HCT116 (cell line): ENCODE data around the gene SRSF2. TPM values are rescaled to one million over a fixed set of nuclear protein-coding genes. Genes with fewer than 3 reads are reported as not detected.

Experiments used
- ATAC-seq: fragments of 200-7000 bp; cut with Tn5 transposase; 2 replicates; pipeline ENCODE4 v1.9.1; 2020; ENCODE audit warnings: mild to moderate bottlenecking, moderate library complexity
- BruUV-seq: library from RNA; stranded (reverse); fragments of 400-500 nt; replicated peaks from 2 replicates; lab custom pipeline; 2021; lab: Mats Ljungman, UMichigan
- CTCF ChIA-PET: fragments of 300-600 bp; sonication (Branson Sonifier 250); formaldehyde crosslinking; loops from one replicate; lab custom pipeline; 2021; ENCODE audit warnings: antibody characterized with exemption; lab: Charles Lee
- POLR2A ChIA-PET: fragments of 300-600, 350-600 bp; sonication (Branson Sonifier 250); formaldehyde crosslinking; loops from one replicate; lab custom pipeline; 2021; ENCODE audit warnings: antibody characterized with exemption; lab: Charles Lee
- RAD21 ChIA-PET, 2 experiments: fragments of 300-600 bp; sonication (Branson Sonifier 250); formaldehyde crosslinking; loops; one replicate each; lab custom pipeline; 2023; ENCODE audit warnings: low total read pairs in 2 of 2; ENCODE audit not compliant: uncharacterized antibody in 2 of 2, unreplicated experiment in 2 of 2, low non-redundant PET in 1 of 2; lab: Charles Lee
- DNase-seq: peaks from one replicate; pipeline ENCODE4 v3.0.0-alpha.2; 2010; ENCODE audit warnings: low read depth, low spot score
- H2AFZ ChIP-seq: fragments of 200-600 bp; shearing (Covaris generic), sonication (generic); 2 replicates; pipeline ENCODE4 v1.6.1; 2017; ENCODE audit warnings: low read depth, mixed run types, mixed read lengths, antibody characterized with exemption, low read length; ENCODE audit not compliant: poor library complexity, severe bottlenecking
- H3K27ac ChIP-seq: 2 replicates; pipeline ENCODE4 v1.5.1; 2012; ENCODE audit warnings: low read depth, low read length
- H3K27me3 ChIP-seq: fragments of 200-600 bp; sonication (generic); 2 replicates; pipeline ENCODE4 v1.6.1; 2016; ENCODE audit warnings: mixed run types, low read length, mixed read lengths; ENCODE audit not compliant: insufficient read depth
- H3K36me3 ChIP-seq, 2 experiments: fragments of 200-500 bp in 1 of 2; fragments of 200-600 bp in 1 of 2; sonication (Bioruptor generic) in 1 of 2; sonication (generic) in 1 of 2; 2 replicates each; pipeline versions ENCODE4 v1.5.1 to v1.6.1; 2014 to 2016; ENCODE audit warnings: low read length in 2 of 2, inconsistent platforms in 1 of 2, mixed read lengths in 1 of 2, mixed run types in 1 of 2; ENCODE audit not compliant: insufficient read depth in 2 of 2, control insufficient read depth in 1 of 2
- H3K4me1 ChIP-seq, 2 experiments: fragments of 200-600 bp in 1 of 2; sonication (generic) in 1 of 2; 2 replicates each; pipeline versions ENCODE4 v1.5.1 to v1.6.1; 2012 to 2017; ENCODE audit warnings: low read length in 2 of 2, inconsistent platforms in 1 of 2, mild to moderate bottlenecking in 1 of 2, mixed read lengths in 1 of 2, mixed run types in 1 of 2, moderate library complexity in 1 of 2; ENCODE audit not compliant: insufficient read depth in 2 of 2, control insufficient read depth in 1 of 2
- H3K4me2 ChIP-seq: fragments of 200-600 bp; sonication (generic); 2 replicates; pipeline ENCODE4 v1.6.1; 2017; ENCODE audit warnings: mixed run types, low read length, mixed read lengths
- H3K4me3 ChIP-seq, 2 experiments: fragments of 200-600 bp in 1 of 2; sonication (generic) in 1 of 2; replicated peaks in 1 of 2; 2 replicates each; pipeline ENCODE4 v1.5.1; 2011 to 2016; ENCODE audit warnings: low read length in 2 of 2, control low read depth in 1 of 2, low read depth in 1 of 2, mild to moderate bottlenecking in 1 of 2, mixed read lengths in 1 of 2, mixed run types in 1 of 2
- H3K79me2 ChIP-seq: fragments of 200-600 bp; sonication (generic); 2 replicates; pipeline ENCODE4 v1.6.1; 2017; ENCODE audit warnings: mild to moderate bottlenecking, mixed run types, low read length, moderate library complexity, mixed read lengths; ENCODE audit not compliant: insufficient read depth
- H3K9ac ChIP-seq: fragments of 200-600 bp; sonication (generic); 2 replicates; pipeline ENCODE4 v1.6.1; 2016; ENCODE audit warnings: low read length, mixed read lengths
- H3K9me2 ChIP-seq: fragments of 200-600 bp; sonication (generic), shearing (Covaris generic); 2 replicates; pipeline ENCODE4 v1.6.1; 2017; ENCODE audit warnings: mixed run types, mild to moderate bottlenecking, moderate library complexity; ENCODE audit not compliant: insufficient read depth
- H3K9me3 ChIP-seq, 2 experiments: fragments of 200-500 bp in 1 of 2; fragments of 200-600 bp in 1 of 2; sonication (Bioruptor generic) in 1 of 2; sonication (generic) in 1 of 2; 2 replicates each; pipeline ENCODE4 v1.6.1; 2014 to 2017; ENCODE audit warnings: low read length in 2 of 2, mixed read lengths in 2 of 2, inconsistent platforms in 1 of 2, low read depth in 1 of 2, mild to moderate bottlenecking in 1 of 2, mixed run types in 1 of 2, moderate library complexity in 1 of 2; ENCODE audit not compliant: control insufficient read depth in 1 of 2, insufficient read depth in 1 of 2
- H4K20me1 ChIP-seq: fragments of 200-600 bp; sonication (generic), shearing (Covaris generic); 2 replicates; pipeline ENCODE4 v1.6.1; 2017; ENCODE audit warnings: mixed run types, mild to moderate bottlenecking, moderate library complexity; ENCODE audit not compliant: insufficient read depth
- CBX3 ChIP-seq: IDR thresholded peaks from 2 replicates; pipeline ENCODE4 v1.6.1; 2012; ENCODE audit warnings: low read depth
- ELF1 ChIP-seq: IDR thresholded peaks from 2 replicates; pipeline ENCODE4 v1.6.1; 2012; ENCODE audit warnings: low read depth, borderline replicate concordance
- POLR2A ChIP-seq: IDR thresholded peaks from 2 replicates; pipeline ENCODE4 v1.7.0; 2011; ENCODE audit warnings: borderline replicate concordance; ENCODE audit not compliant: insufficient read depth, insufficient read length; ENCODE audit errors: extremely low read depth
- POLR2AphosphoS5 ChIP-seq: IDR thresholded peaks from 2 replicates; pipeline ENCODE4 v1.6.1; 2011; ENCODE audit warnings: mild to moderate bottlenecking, low read depth, low read length, moderate library complexity
- RAD21 ChIP-seq: IDR thresholded peaks from 2 replicates; pipeline ENCODE4 v1.6.1; 2012; ENCODE audit warnings: low read depth, mild to moderate bottlenecking
- SIN3A ChIP-seq: IDR thresholded peaks from 2 replicates; pipeline ENCODE4 v1.6.1; 2012; ENCODE audit warnings: low read depth
- SRF ChIP-seq: IDR thresholded peaks from 2 replicates; pipeline ENCODE4 v1.6.1; 2012; ENCODE audit warnings: low read depth
- TCF7L2 ChIP-seq: IDR thresholded peaks from 2 replicates; pipeline ENCODE4 v1.7.0; 2011; ENCODE audit warnings: borderline replicate concordance, inconsistent platforms; ENCODE audit not compliant: insufficient read depth, insufficient read length; ENCODE audit errors: extremely low read depth
- YY1 ChIP-seq: IDR thresholded peaks from 2 replicates; pipeline ENCODE4 v1.6.1; 2011; ENCODE audit warnings: low read length, low read depth, moderate library complexity, mild to moderate bottlenecking; ENCODE audit not compliant: insufficient replicate concordance; ENCODE audit errors: extremely low read depth
- intact Hi-C: fragments of 100-400 bp; cut with micrococcal nuclease; formaldehyde crosslinking; loops from 2 replicates; pipeline ENCODE4 v1.10.0; 2022
- total RNA-seq: library from RNA; stranded (reverse); gene quantifications from one replicate; pipeline ENCODE4 v1.2.1, GENCODE V29; 2021; ENCODE audit not compliant: unreplicated experiment
- TF ChIP-seq, protein P1 (sequence below): IDR thresholded peaks from 2 replicates; pipeline ENCODE4 v1.6.1; 2012; ENCODE audit warnings: low read depth
- TF ChIP-seq, protein P2 (sequence below): IDR thresholded peaks from 2 replicates; pipeline ENCODE4 v1.6.1; 2012
- TF ChIP-seq, protein P3 (sequence below): IDR thresholded peaks from 2 replicates; pipeline ENCODE4 v1.6.1; 2012
- TF ChIP-seq, protein P4 (sequence below), 3 experiments: fragments of 200-600 bp in 1 of 3; sonication (generic) in 1 of 3; IDR thresholded peaks in 2 of 3; conservative IDR thresholded peaks in 1 of 3; 2 replicates each; pipeline ENCODE4 v1.5.1; 2012 to 2017; ENCODE audit warnings: low read depth in 2 of 3, low read length in 2 of 3, antibody characterized with exemption in 1 of 3, borderline replicate concordance in 1 of 3, control low read depth in 1 of 3, mild to moderate bottlenecking in 1 of 3, mixed read lengths in 1 of 3, mixed run types in 1 of 3, moderate library complexity in 1 of 3; ENCODE audit not compliant: insufficient read depth in 1 of 3

Gene SRSF2
- total RNA-seq, 1 experiment from 2014 or later: 422 TPM

DNA sequence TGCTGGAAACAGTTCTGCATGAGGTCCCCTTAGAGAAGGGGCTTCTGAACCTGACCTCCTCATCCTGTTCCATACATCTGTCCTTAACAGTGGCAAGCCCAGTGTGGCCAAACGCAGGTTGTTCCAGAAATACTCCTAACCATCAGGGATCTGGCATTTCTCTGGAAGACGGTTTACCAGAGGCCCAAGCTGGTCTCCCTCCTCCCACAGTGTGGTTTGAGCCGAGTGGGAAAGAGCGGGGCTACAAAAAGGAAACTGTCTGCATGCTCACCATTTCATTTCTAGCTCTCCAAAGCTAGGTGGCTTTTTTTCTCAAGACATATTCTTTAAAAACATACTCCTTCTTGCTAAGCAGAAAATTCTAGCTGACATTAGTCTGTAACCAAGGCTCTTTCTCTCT is 32.3 kb downstream of the SRSF2 start:
- CTCF ChIA-PET: interaction anchor here (0.9 kb wide), 2 partner anchors 13 to 23 kb away, joined by 3 read pairs; no protein-coding TSS in a partner anchor
- Histone ChIP-seq H3K27me3 (no peaks in the 10 kb centered on the region), H4K20me1 (no peaks in the 10 kb centered on the region), H3K27ac (no peak overlapping the region)
- intact Hi-C loops: no loop called here
- no peak for ATAC-seq
- TF ChIP-seq, protein P1, sequence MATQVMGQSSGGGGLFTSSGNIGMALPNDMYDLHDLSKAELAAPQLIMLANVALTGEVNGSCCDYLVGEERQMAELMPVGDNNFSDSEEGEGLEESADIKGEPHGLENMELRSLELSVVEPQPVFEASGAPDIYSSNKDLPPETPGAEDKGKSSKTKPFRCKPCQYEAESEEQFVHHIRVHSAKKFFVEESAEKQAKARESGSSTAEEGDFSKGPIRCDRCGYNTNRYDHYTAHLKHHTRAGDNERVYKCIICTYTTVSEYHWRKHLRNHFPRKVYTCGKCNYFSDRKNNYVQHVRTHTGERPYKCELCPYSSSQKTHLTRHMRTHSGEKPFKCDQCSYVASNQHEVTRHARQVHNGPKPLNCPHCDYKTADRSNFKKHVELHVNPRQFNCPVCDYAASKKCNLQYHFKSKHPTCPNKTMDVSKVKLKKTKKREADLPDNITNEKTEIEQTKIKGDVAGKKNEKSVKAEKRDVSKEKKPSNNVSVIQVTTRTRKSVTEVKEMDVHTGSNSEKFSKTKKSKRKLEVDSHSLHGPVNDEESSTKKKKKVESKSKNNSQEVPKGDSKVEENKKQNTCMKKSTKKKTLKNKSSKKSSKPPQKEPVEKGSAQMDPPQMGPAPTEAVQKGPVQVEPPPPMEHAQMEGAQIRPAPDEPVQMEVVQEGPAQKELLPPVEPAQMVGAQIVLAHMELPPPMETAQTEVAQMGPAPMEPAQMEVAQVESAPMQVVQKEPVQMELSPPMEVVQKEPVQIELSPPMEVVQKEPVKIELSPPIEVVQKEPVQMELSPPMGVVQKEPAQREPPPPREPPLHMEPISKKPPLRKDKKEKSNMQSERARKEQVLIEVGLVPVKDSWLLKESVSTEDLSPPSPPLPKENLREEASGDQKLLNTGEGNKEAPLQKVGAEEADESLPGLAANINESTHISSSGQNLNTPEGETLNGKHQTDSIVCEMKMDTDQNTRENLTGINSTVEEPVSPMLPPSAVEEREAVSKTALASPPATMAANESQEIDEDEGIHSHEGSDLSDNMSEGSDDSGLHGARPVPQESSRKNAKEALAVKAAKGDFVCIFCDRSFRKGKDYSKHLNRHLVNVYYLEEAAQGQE: no peak
- TF ChIP-seq SIN3A (no peak), SRF (no peak), YY1 (no peak), CBX3 (no peak), TCF7L2 (no peak), POLR2AphosphoS5 (no peak), ELF1 (no peak), POLR2A (no peak), RAD21 (no peak)
- TF ChIP-seq, protein P2, sequence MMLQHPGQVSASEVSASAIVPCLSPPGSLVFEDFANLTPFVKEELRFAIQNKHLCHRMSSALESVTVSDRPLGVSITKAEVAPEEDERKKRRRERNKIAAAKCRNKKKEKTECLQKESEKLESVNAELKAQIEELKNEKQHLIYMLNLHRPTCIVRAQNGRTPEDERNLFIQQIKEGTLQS: no peak
- TF ChIP-seq, protein P3, sequence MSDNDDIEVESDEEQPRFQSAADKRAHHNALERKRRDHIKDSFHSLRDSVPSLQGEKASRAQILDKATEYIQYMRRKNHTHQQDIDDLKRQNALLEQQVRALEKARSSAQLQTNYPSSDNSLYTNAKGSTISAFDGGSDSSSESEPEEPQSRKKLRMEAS: no peak
- TF ChIP-seq, protein P4, sequence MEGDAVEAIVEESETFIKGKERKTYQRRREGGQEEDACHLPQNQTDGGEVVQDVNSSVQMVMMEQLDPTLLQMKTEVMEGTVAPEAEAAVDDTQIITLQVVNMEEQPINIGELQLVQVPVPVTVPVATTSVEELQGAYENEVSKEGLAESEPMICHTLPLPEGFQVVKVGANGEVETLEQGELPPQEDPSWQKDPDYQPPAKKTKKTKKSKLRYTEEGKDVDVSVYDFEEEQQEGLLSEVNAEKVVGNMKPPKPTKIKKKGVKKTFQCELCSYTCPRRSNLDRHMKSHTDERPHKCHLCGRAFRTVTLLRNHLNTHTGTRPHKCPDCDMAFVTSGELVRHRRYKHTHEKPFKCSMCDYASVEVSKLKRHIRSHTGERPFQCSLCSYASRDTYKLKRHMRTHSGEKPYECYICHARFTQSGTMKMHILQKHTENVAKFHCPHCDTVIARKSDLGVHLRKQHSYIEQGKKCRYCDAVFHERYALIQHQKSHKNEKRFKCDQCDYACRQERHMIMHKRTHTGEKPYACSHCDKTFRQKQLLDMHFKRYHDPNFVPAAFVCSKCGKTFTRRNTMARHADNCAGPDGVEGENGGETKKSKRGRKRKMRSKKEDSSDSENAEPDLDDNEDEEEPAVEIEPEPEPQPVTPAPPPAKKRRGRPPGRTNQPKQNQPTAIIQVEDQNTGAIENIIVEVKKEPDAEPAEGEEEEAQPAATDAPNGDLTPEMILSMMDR (IDR thresholded peaks at IDR 0.05 in 2 of 3, conservative IDR thresholded peaks at IDR 0.05 in 1 of 3; ENCODE audit: borderline replicate concordance in 1 of 3, insufficient read depth in 1 of 3, low read depth in 2 of 3, low read length in 2 of 3): no peak
- TF ChIP-seq, all 23 proteins: peak for 0
- POLR2A ChIA-PET: interaction anchor here (1.0 kb wide), 1 partner anchor 33 kb away, joined by 4 read pairs; no protein-coding TSS in a partner anchor
- no peak overlapping the region for H3K4me3 ChIP-seq
- H3K36me3 ChIP-seq: no peaks in the 10 kb centered on the region
- peaks cover 25% of the 10 kb centered on the region for H3K79me2 ChIP-seq
- RAD21 ChIA-PET: no interaction called here
- H2AFZ ChIP-seq: no peak overlapping the region
- no TSS peak for BruUV-seq
- H3K9me3 ChIP-seq: no peaks in the 10 kb centered on the region
- no peak overlapping the region for H3K9ac ChIP-seq
- H3K4me2 ChIP-seq: no peak overlapping the region
- no peak for DNase-seq
- no peaks in the 10 kb centered on the region for H3K9me2 ChIP-seq
- peaks cover 10 to 14% of the 10 kb centered on the region in 2 experiments for H3K4me1 ChIP-seq
